Pancreas (tissue), 10 donors: ENCODE results near the gene SH3GL3. TPM values are rescaled to one million over a fixed set of nuclear protein-coding genes. Genes with fewer than 3 reads are reported as not detected.

Experiments
- ATAC-seq, 4 donors: fragments of 200-7000 bp; cut with Tn5 transposase; one replicate each; pipeline versions ENCODE4 v1.8.0 to v1.9.1; 2020; ENCODE audit warnings: mild to moderate bottlenecking in 4 of 4, moderate library complexity in 4 of 4
- DNase-seq, 6 donors: peaks; one replicate each; pipeline ENCODE4 v3.0.0-alpha.2; 2020
- FAIRE-seq: peaks from 2 replicates; lab custom pipeline; 2012; peaks lifted over from hg19 to GRCh38; lab: Jason Lieb, UNC
- H3K27ac ChIP-seq, 4 donors: fragments of 200-600 bp; sonication (generic); 1 replicate in 3 of 4; 2 replicates in 1 of 4; pipeline versions ENCODE4 v1.5.0 to v1.8.0; 2020
- H3K27me3 ChIP-seq, 4 donors: fragments of 200-600 bp; one replicate each; pipeline ENCODE4 v1.8.0; 2021
- H3K36me3 ChIP-seq, 3 donors: fragments of 200-600 bp; sonication (generic) in 1 of 3; one replicate each; pipeline versions ENCODE4 v1.5.0 to v1.8.0; 2020 to 2021
- H3K4me1 ChIP-seq, 3 donors: fragments of 200-600 bp; one replicate each; pipeline ENCODE4 v1.8.0; 2021
- H3K4me3 ChIP-seq, 4 donors: fragments of 200-600 bp; sonication (generic) in 2 of 4; one replicate each; pipeline versions ENCODE4 v1.5.0 to v1.8.0; 2020 to 2021
- H3K9me3 ChIP-seq, 4 donors: fragments of 200-600 bp; one replicate each; pipeline ENCODE4 v1.8.0; 2021
- CTCF ChIP-seq, 4 donors: fragments of 200-600 bp; sonication (generic) in 3 of 4; IDR thresholded peaks; one replicate each; pipeline versions ENCODE4 v1.5.0 to v1.8.0; 2021; ENCODE audit warnings: antibody characterized with exemption in 4 of 4
- WGBS, 2 donors: extraction: QIAGEN DNeasy Blood & Tissue Kit; methylation state at CpG; one replicate each; pipeline ENCODE4 v1.1.7; 2013; 5-methylcytosine and 5-hydroxymethylcytosine counted together
- intact Hi-C, 3 donors: fragments of 100-400 bp; cut with DNase I; formaldehyde crosslinking; loops; one replicate each; pipeline versions ENCODE4 v1.11.1 to v1.14.2; 2022
- polyA plus RNA-seq, 2 donors: library from polyadenylated mRNA; stranded (reverse); fragments of 200-250 nt; gene quantifications; one replicate each; pipeline ENCODE4 v1.2.3, GENCODE V29; 2013
- total RNA-seq, 6 donors: library from RNA; stranded (reverse); fragmentation: NEBNext Ultra II Directional in 4 of 6; extraction: Animal tissue kit (Norgen Biotek cat#: 25700) in 4 of 6; gene quantifications; one replicate each; pipeline versions ENCODE4 v1.2.1 to v1.2.4, GENCODE V29; 2021 to 2023
- donor health status: healthy with polysubstance abuse.
- donor health status: DM: no; HTN: no; CAD: no; lungs with moderate emphysema.
- donor health status: DM: no; HTN: no; CAD: no.
- donor health status: control.
- donor health status: control.
- donor health status: Bipolar disorder and iron deficiency.
- donor health status: DM: yes; HTN: yes; CAD: no.
- donor health status: DM: no; HTN: no; CAD: no.
- donor health status: DM: no; HTN: no; CAD: no.
- donor health status: DM: yes; HTN: yes; CAD: no.

The SH3GL3 gene
- total and polyA plus RNA-seq, 8 donors, result 0.23 to 0.87 (median 0.54) TPM; not detected in 4

GRCh38 chr15:83413054-83413719 lies 34.0 kb upstream of the SH3GL3 start:
- no peak for ATAC-seq
- no peak for DNase-seq

GRCh38 chr15:83422081-83422480 lies 25.1 kb upstream of the SH3GL3 start:
- ATAC-seq (no peak), FAIRE-seq (no peak), DNase-seq (no peak)
- Histone ChIP-seq H3K27me3 (no peaks in the 10 kb centered on the region), H3K27ac (no peak overlapping the region), H3K4me1 (no peaks in the 10 kb centered on the region), H3K9me3 (no peaks in the 10 kb centered on the region), H3K36me3 (no peaks in the 10 kb centered on the region), H3K4me3 (no peak overlapping the region)
- 61% methylated on average over 4 of the region's 4 CpGs for WGBS, 2 donors
- no peak for TF ChIP-seq CTCF (IDR thresholded peaks at IDR 0.05)
- intact Hi-C loops, result no loop called here

More at GRCh38 chr15:83413054-83413719, 34.0 kb upstream of the SH3GL3 start:
- Histone ChIP-seq H3K4me1 (no peaks in the 10 kb centered on the region), H3K27me3 (no peaks in the 10 kb centered on the region), H3K36me3 (no peaks in the 10 kb centered on the region), H3K4me3 (no peak overlapping the region), H3K27ac (no peak overlapping the region), H3K9me3 (no peaks in the 10 kb centered on the region)
- 79 to 82% methylated on average over 7 of the region's 7 CpGs for WGBS, 2 donors
- TF ChIP-seq CTCF (IDR thresholded peaks at IDR 0.05), result no peak
- intact Hi-C loops, result no loop called here
- no peak for FAIRE-seq

- intact Hi-C loops, result no loop called here
- H3K36me3 ChIP-seq, result no peaks in the 10 kb centered on the region
- ATAC-seq (no peak), DNase-seq (no peak), FAIRE-seq (no peak)
- WGBS, 2 donors, result 28 to 44% methylated on average over 2 of the region's 2 CpGs
- H3K27ac ChIP-seq, result no peak overlapping the region
- H3K27me3 ChIP-seq, result no peaks in the 10 kb centered on the region
- H3K4me1 ChIP-seq, result no peaks in the 10 kb centered on the region
- H3K4me3 ChIP-seq, result no peak overlapping the region
- no peak for TF ChIP-seq CTCF (IDR thresholded peaks at IDR 0.05)
- H3K9me3 ChIP-seq, result no peaks in the 10 kb centered on the region
Observed at GRCh38 chr15:83422541-83422940, 24.6 kb upstream of the SH3GL3 start.

GRCh38 chr15:83424101-83424500 lies 23.0 kb upstream of the SH3GL3 start:
- TF ChIP-seq CTCF (IDR thresholded peaks at IDR 0.05), result no peak
- Histone ChIP-seq H3K4me3 (no peak overlapping the region), H3K9me3 (no peaks in the 10 kb centered on the region), H3K27ac (no peak overlapping the region), H3K4me1 (no peaks in the 10 kb centered on the region), H3K27me3 (no peaks in the 10 kb centered on the region), H3K36me3 (no peaks in the 10 kb centered on the region)
- ATAC-seq, result no peak
- WGBS, 2 donors, result 69 to 80% methylated on average over 6 of the region's 6 CpGs
- DNase-seq, result no peak
- intact Hi-C loops, result no loop called here
- FAIRE-seq, result no peak

- Histone ChIP-seq H3K4me1 (no peaks in the 10 kb centered on the region), H3K4me3 (no peak overlapping the region), H3K36me3 (no peaks in the 10 kb centered on the region), H3K27me3 (no peaks in the 10 kb centered on the region), H3K9me3 (no peaks in the 10 kb centered on the region), H3K27ac (no peak overlapping the region)
- TF ChIP-seq CTCF (IDR thresholded peaks at IDR 0.05), result no peak
- FAIRE-seq (no peak), ATAC-seq (no peak), DNase-seq (no peak)
- intact Hi-C loops, result no loop called here
- WGBS, 2 donors, result 72 to 89% methylated on average over 3 of the region's 3 CpGs
Observed at GRCh38 chr15:83430441-83430840, 16.7 kb upstream of the SH3GL3 start.
